MM.1S (cell line): ENCODE data around the gene KRT81.
A peak's percentile ranks its signal among the peaks of the same experiment; 100 is the strongest.

Experiments used
- DNase-seq: peaks from one replicate; pipeline ENCODE4 v3.0.0-alpha.2; 2015
- H2AFZ ChIP-seq: fragments of 300-600 bp; sonication (generic); 2 replicates; pipeline ENCODE4 v1.6.0; 2016; ENCODE audit warnings: antibody characterized with exemption, low read length
- H3F3A ChIP-seq: fragments of 300-600 bp; sonication (generic); 2 replicates; pipeline ENCODE4 v1.6.1; 2016; ENCODE audit warnings: mild to moderate bottlenecking, antibody characterized with exemption, low read length, moderate library complexity, mixed read lengths; ENCODE audit not compliant: insufficient read depth
- H3K27ac ChIP-seq: fragments of 300-600 bp; sonication (generic); 2 replicates; pipeline ENCODE4 v1.5.1; 2016; ENCODE audit warnings: mild to moderate bottlenecking, low read length
- H3K27me3 ChIP-seq: fragments of 300-600 bp; sonication (generic); replicated peaks from 2 replicates; pipeline ENCODE4 v1.6.0; 2016; ENCODE audit warnings: low read length; ENCODE audit not compliant: insufficient read depth
- H3K36me3 ChIP-seq: fragments of 300-600 bp; sonication (generic); replicated peaks from 2 replicates; pipeline ENCODE4 v1.6.1; 2016; ENCODE audit warnings: mild to moderate bottlenecking, low read length, mixed read lengths; ENCODE audit not compliant: insufficient read depth
- H3K4me1 ChIP-seq: fragments of 300-600 bp; sonication (generic); 2 replicates; pipeline ENCODE4 v1.6.1; 2016; ENCODE audit warnings: low read length, mixed read lengths
- H3K4me2 ChIP-seq: fragments of 300-600 bp; sonication (generic); 2 replicates; pipeline ENCODE4 v1.6.0; 2016; ENCODE audit warnings: low read depth, low read length
- H3K4me3 ChIP-seq: fragments of 300-600 bp; sonication (generic); 2 replicates; pipeline ENCODE4 v1.5.1; 2016; ENCODE audit warnings: low read length, mixed read lengths
- H3K79me2 ChIP-seq: fragments of 300-600 bp; sonication (generic); 2 replicates; pipeline ENCODE4 v1.6.1; 2016; ENCODE audit warnings: mixed run types, low read length, mixed read lengths
- H3K9ac ChIP-seq: fragments of 300-600 bp; sonication (generic); 2 replicates; pipeline ENCODE4 v1.6.1; 2016; ENCODE audit warnings: low read length, mixed read lengths
- H3K9me2 ChIP-seq: fragments of 300-600 bp; sonication (generic); replicated peaks from 2 replicates; pipeline ENCODE4 v1.6.1; 2016; ENCODE audit warnings: mild to moderate bottlenecking, low read length, mixed read lengths; ENCODE audit not compliant: insufficient read depth
- H3K9me3 ChIP-seq: fragments of 300-600 bp; sonication (generic); replicated peaks from 2 replicates; pipeline ENCODE4 v1.6.1; 2016; ENCODE audit warnings: mild to moderate bottlenecking, low read length, mixed read lengths; ENCODE audit not compliant: insufficient read depth
- H4K20me1 ChIP-seq: fragments of 300-600 bp; sonication (generic); 2 replicates; pipeline ENCODE4 v1.6.1; 2016; ENCODE audit warnings: mild to moderate bottlenecking, low read length, moderate library complexity, mixed read lengths; ENCODE audit not compliant: insufficient read depth
- EZH2 ChIP-seq: fragments of 300-600 bp; sonication (generic); optimal IDR thresholded peaks from 2 replicates; pipeline ENCODE3; 2017; ENCODE audit warnings: low read depth, mild to moderate bottlenecking, antibody characterized with exemption, low read length, mixed read lengths
- EZH2phosphoT487 ChIP-seq: fragments of 300-600 bp; sonication (generic); IDR thresholded peaks from 2 replicates; pipeline ENCODE4 v1.6.1; 2018; ENCODE audit warnings: antibody characterized with exemption, low read length
- TF ChIP-seq, protein P1 (sequence below): fragments of 300-600 bp; sonication (generic); IDR thresholded peaks from 2 replicates; pipeline ENCODE4 v1.5.1; 2016; ENCODE audit warnings: antibody characterized with exemption, low read length, mixed read lengths

Gene KRT81

DNA sequence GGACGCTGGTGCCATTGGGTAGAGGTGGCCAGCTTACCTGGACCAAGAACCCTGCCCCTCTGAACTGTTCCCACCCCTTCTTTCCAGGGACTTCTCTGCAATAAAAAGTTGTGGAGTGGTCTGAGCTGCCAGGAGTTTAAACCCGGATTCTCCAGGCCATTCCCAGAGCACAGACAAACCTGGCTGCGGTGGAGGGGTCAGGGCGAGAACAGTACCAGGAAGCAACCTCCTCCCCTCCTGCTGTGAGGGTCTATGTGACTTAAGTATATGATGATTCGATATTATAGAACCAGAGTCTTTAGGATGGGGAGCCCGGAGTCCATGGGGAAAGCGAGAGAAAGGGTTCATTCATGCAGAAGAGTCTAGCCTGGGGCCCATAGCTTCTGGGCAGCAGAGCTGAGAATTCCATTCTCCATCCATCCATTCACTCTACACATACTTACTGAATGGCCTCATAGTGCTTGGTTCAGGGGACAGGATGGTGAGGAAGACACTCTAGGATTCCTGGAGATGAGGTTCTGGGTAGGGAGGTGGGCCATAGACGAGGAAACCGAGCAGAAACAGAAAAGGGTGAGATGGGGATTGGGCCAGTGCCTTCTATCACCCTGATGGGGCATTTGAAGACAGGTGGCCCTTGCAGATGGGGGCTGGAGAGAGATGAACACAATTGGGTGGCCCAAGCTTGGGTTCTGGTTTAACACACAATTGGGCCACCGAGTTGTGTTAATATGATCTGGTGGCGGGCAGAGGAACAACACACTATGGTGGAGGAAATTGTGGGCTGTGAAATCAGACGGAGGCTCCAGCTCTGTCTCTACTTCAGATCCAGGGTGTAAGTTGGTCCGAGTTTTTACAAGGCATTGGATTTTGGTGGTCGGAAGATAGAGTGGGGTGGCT is 11.7 kb downstream of the KRT81 start:
- Histone ChIP-seq H3K4me1 (no peaks in the 10 kb centered on the region), H3K9me3 (no peaks in the 10 kb centered on the region), H3K36me3 (no peaks in the 10 kb centered on the region), H3K9ac (no peak overlapping the region), H3K27me3 (peaks cover 20% of the 10 kb centered on the region; the same call in 1 of the 2 replicates), H3K4me3 (no peak overlapping the region), H3K79me2 (no peaks in the 10 kb centered on the region), H4K20me1 (no peaks in the 10 kb centered on the region), H3K27ac (no peak overlapping the region), H2AFZ (no peak overlapping the region), H3K4me2 (peak overlapping the region; percentile 60; the same call in 1 of the 2 replicates), H3F3A (no peaks in the 10 kb centered on the region), H3K9me2 (no peaks in the 10 kb centered on the region)
- no peak for DNase-seq
- TF ChIP-seq EZH2 (no peak), EZH2phosphoT487 (no peak)
- TF ChIP-seq, protein P1, sequence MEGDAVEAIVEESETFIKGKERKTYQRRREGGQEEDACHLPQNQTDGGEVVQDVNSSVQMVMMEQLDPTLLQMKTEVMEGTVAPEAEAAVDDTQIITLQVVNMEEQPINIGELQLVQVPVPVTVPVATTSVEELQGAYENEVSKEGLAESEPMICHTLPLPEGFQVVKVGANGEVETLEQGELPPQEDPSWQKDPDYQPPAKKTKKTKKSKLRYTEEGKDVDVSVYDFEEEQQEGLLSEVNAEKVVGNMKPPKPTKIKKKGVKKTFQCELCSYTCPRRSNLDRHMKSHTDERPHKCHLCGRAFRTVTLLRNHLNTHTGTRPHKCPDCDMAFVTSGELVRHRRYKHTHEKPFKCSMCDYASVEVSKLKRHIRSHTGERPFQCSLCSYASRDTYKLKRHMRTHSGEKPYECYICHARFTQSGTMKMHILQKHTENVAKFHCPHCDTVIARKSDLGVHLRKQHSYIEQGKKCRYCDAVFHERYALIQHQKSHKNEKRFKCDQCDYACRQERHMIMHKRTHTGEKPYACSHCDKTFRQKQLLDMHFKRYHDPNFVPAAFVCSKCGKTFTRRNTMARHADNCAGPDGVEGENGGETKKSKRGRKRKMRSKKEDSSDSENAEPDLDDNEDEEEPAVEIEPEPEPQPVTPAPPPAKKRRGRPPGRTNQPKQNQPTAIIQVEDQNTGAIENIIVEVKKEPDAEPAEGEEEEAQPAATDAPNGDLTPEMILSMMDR, result no peak

DNA sequence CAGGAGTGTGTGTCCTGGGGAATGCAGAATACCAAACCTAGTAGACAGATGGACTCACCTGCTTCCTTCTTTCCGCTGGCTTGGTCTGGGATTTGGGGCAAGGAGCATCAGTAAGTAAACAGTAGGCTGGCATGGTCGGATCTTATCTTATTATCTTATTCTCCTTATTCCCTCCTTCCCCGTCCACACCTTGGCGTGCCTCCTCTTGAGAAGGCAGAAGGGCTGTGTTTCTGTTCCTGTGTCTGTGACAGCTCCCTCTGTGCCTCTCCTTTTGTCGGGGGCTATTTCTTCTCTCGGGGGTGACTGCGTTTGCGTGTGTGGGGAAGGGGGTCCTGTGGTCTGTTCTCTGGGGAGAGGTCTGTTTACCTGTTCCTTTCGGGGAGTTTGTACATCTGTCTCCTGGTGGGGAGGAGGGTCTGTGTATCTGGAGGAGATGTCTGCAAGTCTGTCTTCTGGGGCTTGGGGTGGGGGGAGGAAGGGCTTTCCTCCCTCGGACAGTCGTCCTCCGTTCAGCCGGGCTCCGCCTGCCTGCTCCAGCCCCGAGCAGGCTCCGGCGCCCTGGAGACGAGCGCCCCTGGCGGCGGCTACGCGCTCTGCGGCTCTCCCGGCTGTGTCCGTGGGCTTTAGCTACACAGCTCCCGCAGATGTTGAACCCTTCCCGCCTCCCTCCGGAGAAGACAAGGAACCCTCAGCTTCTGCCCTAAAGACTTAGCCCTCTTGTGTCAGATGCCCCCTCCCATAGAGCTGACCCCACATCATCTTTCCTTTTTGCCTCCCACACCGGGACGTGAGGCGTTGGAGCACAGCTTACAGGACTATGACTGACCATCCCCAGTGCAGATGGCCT is 12.5 kb downstream of the KRT81 start:
- H3K27ac ChIP-seq, result no peak overlapping the region
- DNase-seq, result peak; percentile 56

DNA sequence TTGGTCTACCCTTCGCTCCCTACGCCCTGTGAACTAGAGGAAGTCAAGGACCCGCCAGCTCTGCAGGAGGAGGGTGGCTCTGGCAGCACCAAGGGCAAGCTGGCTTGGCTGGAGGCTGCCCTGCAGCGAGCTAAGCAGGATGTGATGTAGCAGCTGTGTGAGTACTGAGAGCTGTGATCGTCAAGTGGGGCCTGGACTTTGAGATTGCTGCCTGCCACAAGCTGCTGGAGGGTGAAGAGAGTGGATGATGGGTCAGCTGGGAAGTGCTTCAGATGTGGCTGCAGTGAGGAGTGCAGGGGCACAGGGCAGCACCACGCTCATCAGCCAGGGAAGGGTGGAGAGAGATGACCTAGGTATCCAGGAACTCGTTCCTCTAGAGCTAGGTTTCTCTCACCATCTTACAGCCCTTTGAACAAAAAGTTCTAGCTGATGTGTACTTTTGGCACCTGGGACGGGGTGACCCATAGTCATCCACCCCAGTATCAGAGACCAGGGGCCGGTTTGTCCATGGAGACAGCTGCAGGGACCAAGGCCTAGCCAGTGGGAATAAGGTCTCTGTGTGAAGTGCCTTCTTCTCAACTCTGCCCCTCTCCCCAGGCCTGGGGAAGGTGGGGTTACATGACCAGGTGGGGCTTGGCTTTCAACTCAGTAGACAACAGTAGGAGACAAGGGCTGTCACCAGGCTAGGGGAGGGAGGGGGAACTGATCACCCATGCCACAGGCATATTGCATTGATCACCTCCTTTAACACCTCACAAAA is 13.7 kb downstream of the KRT81 start:
- Histone ChIP-seq H3K4me1 (no peaks in the 10 kb centered on the region), H3K4me2 (no peak overlapping the region), H3K27me3 (peaks cover 20% of the 10 kb centered on the region; the same call in 1 of the 2 replicates), H3K36me3 (no peaks in the 10 kb centered on the region), H3K4me3 (no peak overlapping the region), H3K9me3 (no peaks in the 10 kb centered on the region), H3K27ac (no peak overlapping the region), H4K20me1 (no peaks in the 10 kb centered on the region), H3K9me2 (no peaks in the 10 kb centered on the region), H3K79me2 (no peaks in the 10 kb centered on the region), H3K9ac (no peak overlapping the region), H2AFZ (no peak overlapping the region), H3F3A (no peaks in the 10 kb centered on the region)
- TF ChIP-seq EZH2phosphoT487 (no peak), EZH2 (no peak)
- TF ChIP-seq, protein P1, result no peak
- DNase-seq, result no peak

More for the DNA sequence above, 12.5 kb downstream of the KRT81 start:
- Histone ChIP-seq H3K9me3 (no peaks in the 10 kb centered on the region), H3K9me2 (no peaks in the 10 kb centered on the region), H3K4me2 (peak overlapping the region; percentile 60; the same call in 1 of the 2 replicates), H3F3A (no peaks in the 10 kb centered on the region), H3K79me2 (no peaks in the 10 kb centered on the region), H3K27me3 (peaks cover 20% of the 10 kb centered on the region; the same call in 1 of the 2 replicates), H3K9ac (no peak overlapping the region), H4K20me1 (no peaks in the 10 kb centered on the region), H3K36me3 (no peaks in the 10 kb centered on the region), H2AFZ (peak overlapping the region; percentile 57), H3K4me3 (no peak overlapping the region), H3K4me1 (no peaks in the 10 kb centered on the region)
- no peak for TF ChIP-seq EZH2phosphoT487
- TF ChIP-seq, protein P1, result peak; percentile 95
